CD14-positive monocyte (primary cell): ENCODE results near the gene KCNJ1. TPM values are rescaled to one million over a fixed set of nuclear protein-coding genes. Genes with fewer than 3 reads are reported as not detected.

ENCODE experiments used
- DNase-seq, 3 donors: peaks; one replicate each; pipeline ENCODE4 v3.0.0-alpha.2; 2011 to 2022
- H2AFZ ChIP-seq: 2 replicates; pipeline ENCODE4 v1.6.0; 2012; ENCODE audit warnings: mild to moderate bottlenecking, low read depth, low read length, inconsistent platforms; ENCODE audit not compliant: insufficient read depth, poor library complexity, severe bottlenecking
- H3K27ac ChIP-seq, 2 donors: 1 replicate in 1 of 2; 2 replicates in 1 of 2; pipeline ENCODE4 v1.5.1; 2012 to 2013; ENCODE audit warnings: low read length in 2 of 2, control low read depth in 1 of 2, inconsistent platforms in 1 of 2, low read depth in 1 of 2, mild to moderate bottlenecking in 1 of 2
- H3K27me3 ChIP-seq, 2 donors: one replicate each; pipeline versions ENCODE4 v1.6.0 to v1.6.1; 2011 to 2013; ENCODE audit warnings: low read length in 2 of 2; ENCODE audit not compliant: control insufficient read depth in 2 of 2, insufficient read depth in 2 of 2
- H3K36me3 ChIP-seq, 2 donors: replicated peaks in 1 of 2; 1 replicate in 1 of 2; 2 replicates in 1 of 2; pipeline versions ENCODE4 v1.5.1 to v1.6.1; 2012 to 2013; ENCODE audit warnings: low read length in 2 of 2, control low read depth in 1 of 2, inconsistent platforms in 1 of 2, mild to moderate bottlenecking in 1 of 2; ENCODE audit not compliant: insufficient read depth in 2 of 2, control insufficient read depth in 1 of 2
- H3K4me1 ChIP-seq, 2 donors: 1 replicate in 1 of 2; 2 replicates in 1 of 2; pipeline versions ENCODE4 v1.5.1 to v1.6.1; 2012 to 2013; ENCODE audit warnings: low read length in 2 of 2, control low read depth in 1 of 2, inconsistent platforms in 1 of 2, mild to moderate bottlenecking in 1 of 2, moderate library complexity in 1 of 2; ENCODE audit not compliant: insufficient read depth in 2 of 2, control insufficient read depth in 1 of 2
- H3K4me2 ChIP-seq: replicated peaks from 2 replicates; pipeline ENCODE3; 2012; ENCODE audit warnings: low read length, moderate library complexity, mild to moderate bottlenecking; ENCODE audit not compliant: poor library complexity, severe bottlenecking; ENCODE audit errors: extremely low read depth
- H3K4me3 ChIP-seq, 3 experiments: fragments of 200-600 bp in 1 of 3; sonication (generic) in 1 of 3; replicated peaks in 1 of 3; 1 replicate in 2 of 3; 2 replicates in 1 of 3; pipeline ENCODE4 v1.5.1; 2011 to 2013; ENCODE audit warnings: low read length in 3 of 3, mild to moderate bottlenecking in 3 of 3, control low read depth in 2 of 3, low read depth in 2 of 3, inconsistent platforms in 1 of 3, moderate library complexity in 1 of 3
- H3K79me2 ChIP-seq: 2 replicates; pipeline ENCODE4 v1.6.0; 2012; ENCODE audit warnings: mild to moderate bottlenecking, control low read depth, inconsistent platforms, low read length, moderate library complexity; ENCODE audit not compliant: insufficient read depth
- H3K9ac ChIP-seq: 2 replicates; pipeline ENCODE4 v1.6.0; 2017; ENCODE audit warnings: low read length, mild to moderate bottlenecking; ENCODE audit not compliant: insufficient read depth, poor library complexity, severe bottlenecking
- H3K9me3 ChIP-seq, 2 donors: replicated peaks in 1 of 2; 1 replicate in 1 of 2; 2 replicates in 1 of 2; pipeline versions ENCODE4 v1.5.1 to v1.6.1; 2012 to 2013; ENCODE audit warnings: low read length in 2 of 2, control low read depth in 1 of 2; ENCODE audit not compliant: control insufficient read depth in 1 of 2, insufficient read depth in 1 of 2
- H4K20me1 ChIP-seq: 2 replicates; pipeline ENCODE4 v1.6.0; 2012; ENCODE audit warnings: mild to moderate bottlenecking, low read length, control low read depth, moderate library complexity; ENCODE audit not compliant: insufficient read depth
- H3K27ac Mint-ChIP-seq, 7 donors: one replicate each; pipeline ENCODE4 v1.8.0; 2020; ENCODE audit warnings: mild to moderate bottlenecking in 7 of 7, mixed read lengths in 7 of 7, moderate library complexity in 6 of 7, inconsistent platforms in 2 of 7
- H3K27me3 Mint-ChIP-seq, 3 donors: one replicate each; pipeline ENCODE4 v1.8.0; 2021 to 2022; ENCODE audit warnings: low read depth in 3 of 3, mild to moderate bottlenecking in 3 of 3, mixed read lengths in 3 of 3, moderate library complexity in 3 of 3, inconsistent platforms in 1 of 3
- H3K36me3 Mint-ChIP-seq, 2 donors: one replicate each; pipeline ENCODE4 v1.8.0; 2020; ENCODE audit warnings: mixed read lengths in 2 of 2, inconsistent platforms in 1 of 2, mild to moderate bottlenecking in 1 of 2
- H3K4me1 Mint-ChIP-seq: one replicate; pipeline ENCODE4 v1.8.0; 2020; ENCODE audit warnings: mild to moderate bottlenecking, mixed read lengths
- H3K4me3 Mint-ChIP-seq, 2 donors: one replicate each; pipeline ENCODE4 v1.8.0; 2020; ENCODE audit warnings: mild to moderate bottlenecking in 2 of 2, mixed read lengths in 2 of 2, moderate library complexity in 1 of 2
- H3K9me3 Mint-ChIP-seq, 7 donors: one replicate each; pipeline ENCODE4 v1.8.0; 2020 to 2022; ENCODE audit warnings: mixed read lengths in 7 of 7, mild to moderate bottlenecking in 6 of 7, moderate library complexity in 6 of 7, inconsistent platforms in 2 of 7
- WGBS: methylation state at CpG from one replicate; pipeline ENCODE4 v1.1.5; 2013; ENCODE audit warnings: missing lambda C conversion rate; ENCODE audit not compliant: insufficient coverage; 5-methylcytosine and 5-hydroxymethylcytosine counted together
- intact Hi-C, 2 donors: fragments of 100-400 bp; cut with micrococcal nuclease; formaldehyde crosslinking; loops; one replicate each; pipeline versions ENCODE4 v1.15.0 to v1.15.1; 2023
- polyA plus RNA-seq, 3 donors: library from polyadenylated mRNA; depleted of rRNA in 1 of 3; unstranded in 2 of 3; stranded (reverse) in 1 of 3; fragments of 300-500 nt in 2 of 3; fragments of >200 nt in 1 of 3; fragmentation: Illumina TruSeq in 2 of 3; gene quantifications; 1 replicate in 2 of 3; 2 replicates in 1 of 3; pipeline ENCODE4 v1.2.3, GENCODE V29; 2012 to 2021
- TF ChIP-seq, protein P1 (sequence below): fragments of 200-600 bp; IDR thresholded peaks from one replicate; pipeline ENCODE4 v1.8.0; 2022; ENCODE audit warnings: antibody characterized with exemption, mild to moderate bottlenecking

The KCNJ1 gene
- polyA plus RNA-seq, 3 donors, result 0.12 to 0.47 TPM; not detected in 1

DNA sequence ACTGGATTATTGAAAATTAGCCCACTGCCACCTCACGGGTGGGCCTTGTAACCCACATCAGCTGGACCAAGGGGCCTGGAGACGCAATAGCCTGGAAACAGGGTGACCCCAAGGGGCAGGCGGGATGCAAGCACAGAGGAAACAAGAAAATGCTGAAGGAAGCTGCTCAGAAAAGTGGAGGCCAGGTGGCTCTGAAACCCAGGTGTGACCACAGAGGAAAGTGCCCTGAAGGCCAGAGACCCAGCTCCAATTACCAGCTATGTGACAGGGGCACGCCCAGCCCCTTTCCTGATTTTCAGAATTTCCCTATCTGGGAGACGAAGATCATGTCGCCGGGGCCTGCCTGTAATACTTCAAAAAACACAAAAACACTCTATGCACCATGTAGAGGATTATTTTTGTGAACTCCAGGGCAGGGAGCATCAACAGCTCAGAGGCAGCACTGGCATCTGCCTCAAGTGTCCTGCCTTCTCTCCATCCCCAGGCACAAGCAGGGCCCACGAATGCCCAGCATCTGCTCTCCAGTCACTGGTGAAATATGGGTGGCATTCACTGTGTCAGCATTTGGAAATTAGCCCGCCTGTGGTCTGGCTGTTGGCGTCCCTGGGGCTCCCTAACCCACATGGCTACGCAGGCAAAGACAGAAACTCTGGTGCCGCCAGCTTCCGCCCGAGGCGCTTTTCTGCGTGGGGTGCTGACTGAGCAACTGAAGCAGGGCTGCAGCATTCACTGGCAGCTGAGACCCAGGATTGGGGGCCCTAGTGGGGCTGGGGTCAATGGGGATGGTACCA lies 6.3 kb downstream of the KCNJ1 start:
- Mint-ChIP-seq H3K27me3 (peaks cover 5 to 10% (median 9%) of the 10 kb centered on the region in 3 donors), H3K4me1 (peaks cover 2% of the 10 kb centered on the region), H3K9me3 (no peaks in the 10 kb centered on the region), H3K36me3 (no peaks in the 10 kb centered on the region), H3K4me3 (no peak overlapping the region), H3K27ac (peak overlapping the region in 1 of 7 donors; percentile 11)
- H3K9me3 ChIP-seq, result no peaks in the 10 kb centered on the region
- no peak overlapping the region for H3K27ac ChIP-seq
- no peak overlapping the region for H3K4me3 ChIP-seq
- WGBS, result 78% methylated on average over 12 of the region's 16 CpGs
- peaks cover 0 to 2% of the 10 kb centered on the region in 2 donors for H3K4me1 ChIP-seq
- no peak overlapping the region for H3K9ac ChIP-seq
- H3K27me3 ChIP-seq, result peaks cover 0 to 2% of the 10 kb centered on the region in 2 donors
- H2AFZ ChIP-seq, result no peak overlapping the region
- TF ChIP-seq, protein P1, sequence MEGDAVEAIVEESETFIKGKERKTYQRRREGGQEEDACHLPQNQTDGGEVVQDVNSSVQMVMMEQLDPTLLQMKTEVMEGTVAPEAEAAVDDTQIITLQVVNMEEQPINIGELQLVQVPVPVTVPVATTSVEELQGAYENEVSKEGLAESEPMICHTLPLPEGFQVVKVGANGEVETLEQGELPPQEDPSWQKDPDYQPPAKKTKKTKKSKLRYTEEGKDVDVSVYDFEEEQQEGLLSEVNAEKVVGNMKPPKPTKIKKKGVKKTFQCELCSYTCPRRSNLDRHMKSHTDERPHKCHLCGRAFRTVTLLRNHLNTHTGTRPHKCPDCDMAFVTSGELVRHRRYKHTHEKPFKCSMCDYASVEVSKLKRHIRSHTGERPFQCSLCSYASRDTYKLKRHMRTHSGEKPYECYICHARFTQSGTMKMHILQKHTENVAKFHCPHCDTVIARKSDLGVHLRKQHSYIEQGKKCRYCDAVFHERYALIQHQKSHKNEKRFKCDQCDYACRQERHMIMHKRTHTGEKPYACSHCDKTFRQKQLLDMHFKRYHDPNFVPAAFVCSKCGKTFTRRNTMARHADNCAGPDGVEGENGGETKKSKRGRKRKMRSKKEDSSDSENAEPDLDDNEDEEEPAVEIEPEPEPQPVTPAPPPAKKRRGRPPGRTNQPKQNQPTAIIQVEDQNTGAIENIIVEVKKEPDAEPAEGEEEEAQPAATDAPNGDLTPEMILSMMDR, result no peak
- no peaks in the 10 kb centered on the region for H3K79me2 ChIP-seq
- H3K36me3 ChIP-seq, result no peaks in the 10 kb centered on the region
- H3K4me2 ChIP-seq, result no peak overlapping the region
- DNase-seq, result no peak
- no peaks in the 10 kb centered on the region for H4K20me1 ChIP-seq
- intact Hi-C loops, result loop anchor here in 1 of 2 donors (10.0 kb wide), 1 partner anchor 686 kb away; no protein-coding TSS in a partner anchor

DNA sequence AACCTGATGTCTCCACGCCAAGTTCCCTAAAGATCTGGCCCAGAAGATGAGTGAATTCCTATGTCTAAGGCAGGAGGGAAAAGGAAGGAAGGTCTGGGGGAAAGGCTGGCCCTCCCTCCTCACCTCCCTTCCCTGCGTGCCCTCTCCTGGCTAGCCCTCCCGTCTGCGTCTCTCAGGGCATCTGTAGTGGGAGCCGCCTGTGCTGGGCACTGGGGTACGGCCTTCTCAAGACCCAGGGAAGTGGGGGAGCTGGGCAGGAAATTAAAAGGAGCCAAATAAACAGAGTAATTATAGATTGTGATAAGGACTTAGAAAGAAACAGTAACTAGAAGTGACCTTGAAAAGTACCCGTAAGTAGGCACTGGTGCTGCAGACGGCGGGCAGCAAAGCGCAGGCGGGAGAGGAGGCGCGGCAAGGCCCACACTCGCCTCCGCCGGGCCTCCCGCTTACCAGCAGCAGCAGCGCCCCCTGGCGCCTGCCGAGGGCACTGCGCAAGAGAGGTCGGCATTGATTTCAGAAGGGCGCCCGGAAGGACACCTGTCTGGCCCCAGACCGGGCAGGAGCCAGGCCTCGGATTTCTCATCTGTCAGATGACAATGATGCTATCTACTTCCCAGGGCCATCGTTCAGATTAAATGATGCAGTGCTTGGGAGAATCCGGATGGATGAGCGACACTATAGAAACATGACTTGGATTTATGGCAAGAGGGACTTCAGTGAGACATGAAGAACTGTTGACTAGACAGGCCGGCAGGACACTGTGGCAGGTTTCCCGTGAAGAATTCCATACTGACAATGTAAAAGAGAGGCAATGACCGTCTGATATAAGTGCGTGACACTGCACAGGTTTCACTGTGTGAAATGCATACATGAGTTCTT lies 7.3 kb downstream of the KCNJ1 start:
- Histone ChIP-seq H3K79me2 (no peaks in the 10 kb centered on the region), H3K9ac (no peak overlapping the region), H3K4me3 (no peak overlapping the region), H3K27me3 (peaks cover 0 to 2% of the 10 kb centered on the region in 2 donors), H4K20me1 (no peaks in the 10 kb centered on the region), H3K36me3 (no peaks in the 10 kb centered on the region), H3K9me3 (no peaks in the 10 kb centered on the region), H3K4me2 (no peak overlapping the region), H3K4me1 (peaks cover 0 to 2% of the 10 kb centered on the region in 2 donors), H2AFZ (no peak overlapping the region), H3K27ac (no peak overlapping the region)
- H3K27ac Mint-ChIP-seq, result no peak overlapping the region
- H3K9me3 Mint-ChIP-seq, result no peaks in the 10 kb centered on the region
- TF ChIP-seq, protein P1, result peak; percentile 99
- peaks cover 2% of the 10 kb centered on the region for H3K4me1 Mint-ChIP-seq
- peaks cover 5 to 10% (median 9%) of the 10 kb centered on the region in 3 donors for H3K27me3 Mint-ChIP-seq
- H3K4me3 Mint-ChIP-seq, result no peak overlapping the region
- peak; percentile 48 to 64 (median 62) for DNase-seq
- H3K36me3 Mint-ChIP-seq, result no peaks in the 10 kb centered on the region
- intact Hi-C loops, result loop anchor here in 1 of 2 donors (10.0 kb wide), 1 partner anchor 685 kb away; no protein-coding TSS in a partner anchor
- WGBS, result 27% methylated on average over 29 of the region's 33 CpGs
